ENCODE measurements around the gene CMBL.

Gene CMBL

DNA sequence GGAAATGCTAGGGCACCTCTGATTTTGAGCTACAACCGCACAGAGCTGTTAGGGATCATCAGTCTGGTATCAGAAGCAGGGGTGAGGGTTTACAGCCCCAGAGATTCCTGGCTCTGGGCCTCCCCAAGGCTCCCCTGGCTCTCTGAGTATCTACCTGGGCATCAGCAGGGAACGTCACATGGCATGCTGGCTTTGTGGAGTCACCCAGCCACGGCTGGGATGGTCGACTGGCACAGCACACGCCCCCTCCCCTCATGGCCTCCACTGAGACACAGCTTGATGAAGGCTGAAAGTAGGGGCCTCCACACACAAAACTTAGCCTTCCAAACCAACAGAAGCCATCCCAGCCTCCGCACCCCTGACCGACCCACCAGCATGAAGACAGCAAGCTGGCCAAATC, 74.7 kb downstream of the CMBL start:
- no peak overlapping the region for H3K27ac ChIP-seq (ENCODE audit: poor library complexity, severe bottlenecking)
- no peak for ATAC-seq (ENCODE audit: low read depth)
- TF ChIP-seq, protein P1, sequence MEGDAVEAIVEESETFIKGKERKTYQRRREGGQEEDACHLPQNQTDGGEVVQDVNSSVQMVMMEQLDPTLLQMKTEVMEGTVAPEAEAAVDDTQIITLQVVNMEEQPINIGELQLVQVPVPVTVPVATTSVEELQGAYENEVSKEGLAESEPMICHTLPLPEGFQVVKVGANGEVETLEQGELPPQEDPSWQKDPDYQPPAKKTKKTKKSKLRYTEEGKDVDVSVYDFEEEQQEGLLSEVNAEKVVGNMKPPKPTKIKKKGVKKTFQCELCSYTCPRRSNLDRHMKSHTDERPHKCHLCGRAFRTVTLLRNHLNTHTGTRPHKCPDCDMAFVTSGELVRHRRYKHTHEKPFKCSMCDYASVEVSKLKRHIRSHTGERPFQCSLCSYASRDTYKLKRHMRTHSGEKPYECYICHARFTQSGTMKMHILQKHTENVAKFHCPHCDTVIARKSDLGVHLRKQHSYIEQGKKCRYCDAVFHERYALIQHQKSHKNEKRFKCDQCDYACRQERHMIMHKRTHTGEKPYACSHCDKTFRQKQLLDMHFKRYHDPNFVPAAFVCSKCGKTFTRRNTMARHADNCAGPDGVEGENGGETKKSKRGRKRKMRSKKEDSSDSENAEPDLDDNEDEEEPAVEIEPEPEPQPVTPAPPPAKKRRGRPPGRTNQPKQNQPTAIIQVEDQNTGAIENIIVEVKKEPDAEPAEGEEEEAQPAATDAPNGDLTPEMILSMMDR (IDR thresholded peaks at IDR 0.05; ENCODE audit: poor library complexity, severe bottlenecking): no peak
- H3K9me3 ChIP-seq (ENCODE audit: severe bottlenecking): no peaks in the 10 kb centered on the region
- H3K36me3 ChIP-seq (ENCODE audit: low read depth): peaks cover 26% of the 10 kb centered on the region
- H3K4me1 ChIP-seq (ENCODE audit: insufficient read depth, poor library complexity, severe bottlenecking): no peaks in the 10 kb centered on the region
- no peaks in the 10 kb centered on the region for H3K27me3 ChIP-seq (ENCODE audit: insufficient read depth, poor library complexity, severe bottlenecking)
- DNase-seq (ENCODE audit: low spot score): no peak
- no peak overlapping the region for H3K4me3 ChIP-seq (ENCODE audit: severe bottlenecking)

DNA sequence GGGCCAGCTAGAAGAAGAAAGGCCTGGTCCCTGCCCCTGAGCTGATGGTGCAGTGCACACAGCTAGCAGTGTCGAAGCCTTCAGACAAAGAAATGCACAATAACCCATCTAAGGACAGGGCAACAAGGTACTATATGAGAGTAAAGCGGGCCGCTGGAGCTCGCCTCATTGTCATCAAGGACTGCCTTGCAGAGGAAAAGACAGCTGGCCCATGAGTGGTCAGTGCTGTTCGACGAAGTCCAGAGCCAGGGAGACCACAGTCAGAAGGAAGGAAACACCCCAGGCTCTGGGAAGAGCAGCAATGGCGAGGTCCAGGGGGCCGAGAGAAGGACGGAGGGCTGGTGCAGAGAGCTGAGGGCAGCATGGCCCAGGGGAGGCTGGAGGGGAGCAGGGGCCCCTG, 75.3 kb downstream of the CMBL start:
- Histone ChIP-seq H3K9me3 (ENCODE audit: severe bottlenecking) (no peaks in the 10 kb centered on the region), H3K4me1 (ENCODE audit: insufficient read depth, poor library complexity, severe bottlenecking) (no peaks in the 10 kb centered on the region), H3K27me3 (ENCODE audit: insufficient read depth, poor library complexity, severe bottlenecking) (no peaks in the 10 kb centered on the region), H3K27ac (ENCODE audit: poor library complexity, severe bottlenecking) (no peak overlapping the region), H3K4me3 (ENCODE audit: severe bottlenecking) (no peak overlapping the region), H3K36me3 (ENCODE audit: low read depth) (peaks cover 26% of the 10 kb centered on the region)
- TF ChIP-seq, protein P1 (IDR thresholded peaks at IDR 0.05; ENCODE audit: poor library complexity, severe bottlenecking): no peak
- DNase-seq (ENCODE audit: low spot score) (no peak), ATAC-seq (ENCODE audit: low read depth) (no peak)

DNA sequence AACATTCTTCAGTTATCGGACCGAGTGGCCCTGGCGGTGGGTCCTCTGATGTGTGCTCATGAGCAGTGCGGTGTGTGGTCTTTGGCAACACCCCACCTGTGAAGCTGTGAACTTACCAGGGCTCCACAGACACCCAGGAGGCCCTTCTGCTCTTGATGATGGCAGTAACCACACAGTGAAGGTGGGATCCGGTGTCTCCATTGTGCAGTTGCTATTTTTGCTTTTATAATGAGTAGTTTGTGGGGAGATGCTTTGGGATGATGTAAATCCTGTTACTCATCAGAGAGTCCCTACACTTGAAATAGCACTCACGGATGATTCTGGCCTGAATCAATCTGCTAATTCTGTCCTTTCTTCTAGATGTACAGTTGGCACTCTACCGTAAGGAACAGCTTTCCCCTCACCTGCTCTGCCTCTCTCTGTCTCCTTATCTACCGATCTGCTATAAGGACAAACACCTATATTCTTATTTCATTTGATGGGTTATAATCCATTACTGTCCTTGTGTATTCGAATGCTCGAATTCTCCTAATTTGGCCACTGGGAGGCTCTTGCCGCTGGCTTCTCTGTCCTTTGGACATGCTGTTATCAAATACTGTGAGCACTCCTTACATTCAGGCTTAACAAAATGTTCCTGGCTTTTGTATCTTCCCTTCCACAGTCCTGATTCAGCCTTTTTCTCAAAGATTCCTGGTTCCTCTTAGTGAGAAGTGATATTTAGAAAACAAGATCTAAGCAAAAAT, 78.2 kb downstream of the CMBL start:
- TF ChIP-seq, protein P1 (IDR thresholded peaks at IDR 0.05; ENCODE audit: poor library complexity, severe bottlenecking): peak; percentile 35
- DNase-seq (ENCODE audit: low spot score): no peak

DNA sequence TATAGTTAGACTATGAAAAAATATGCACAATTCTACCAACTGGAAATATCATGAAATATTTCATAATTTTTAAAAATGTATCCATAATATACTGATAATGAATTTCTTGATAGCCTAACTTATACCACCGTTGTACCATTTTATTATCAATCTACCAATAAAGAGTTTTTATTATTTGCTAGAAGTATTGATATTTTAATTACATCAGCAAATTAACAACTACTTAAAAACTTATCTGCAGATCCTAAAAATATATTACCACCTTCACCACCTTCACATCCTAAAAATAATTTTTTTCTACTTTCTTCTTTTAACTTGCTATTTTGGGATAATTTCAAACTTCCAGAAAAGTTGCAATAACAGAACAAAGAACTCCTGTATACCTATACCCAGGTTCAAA, 79.4 kb downstream of the CMBL start:
- ATAC-seq (ENCODE audit: low read depth): no peak
- TF ChIP-seq, protein P1 (IDR thresholded peaks at IDR 0.05; ENCODE audit: poor library complexity, severe bottlenecking): no peak
- Histone ChIP-seq H3K4me1 (ENCODE audit: insufficient read depth, poor library complexity, severe bottlenecking) (no peaks in the 10 kb centered on the region), H3K4me3 (ENCODE audit: severe bottlenecking) (no peak overlapping the region), H3K9me3 (ENCODE audit: severe bottlenecking) (no peaks in the 10 kb centered on the region), H3K27me3 (ENCODE audit: insufficient read depth, poor library complexity, severe bottlenecking) (no peaks in the 10 kb centered on the region), H3K27ac (ENCODE audit: poor library complexity, severe bottlenecking) (no peak overlapping the region), H3K36me3 (ENCODE audit: low read depth) (peaks cover 4% of the 10 kb centered on the region; the same call in 1 of the 2 replicates)
- no peak for DNase-seq (ENCODE audit: low spot score)

More for the DNA sequence above, 78.2 kb downstream of the CMBL start:
- Histone ChIP-seq H3K4me1 (ENCODE audit: insufficient read depth, poor library complexity, severe bottlenecking) (no peaks in the 10 kb centered on the region), H3K4me3 (ENCODE audit: severe bottlenecking) (no peak overlapping the region), H3K9me3 (ENCODE audit: severe bottlenecking) (no peaks in the 10 kb centered on the region), H3K36me3 (ENCODE audit: low read depth) (peaks cover 9% of the 10 kb centered on the region; the same call in 1 of the 2 replicates), H3K27ac (ENCODE audit: poor library complexity, severe bottlenecking) (no peak overlapping the region), H3K27me3 (ENCODE audit: insufficient read depth, poor library complexity, severe bottlenecking) (no peaks in the 10 kb centered on the region)
- ATAC-seq (ENCODE audit: low read depth): 0 out of 3 replicates have a peak, but pooled peaks have one; percentile 25
